Measurements from ENCODE around the gene ELAC2.

Gene ELAC2

GRCh38 chr17:13000561-13000960 is 17.3 kb downstream of the ELAC2 start:
- no peak overlapping the region for H3K4me3 ChIP-seq (ENCODE audit: control insufficient read depth, low read depth, low read length)
- DNase-seq (ENCODE audit: low read depth): no peak
- TF ChIP-seq CTCF (conservative IDR thresholded peaks at IDR 0.05; ENCODE audit: control insufficient read depth, insufficient read depth, low read depth, low read length): no peak

- no peak for TF ChIP-seq CTCF (conservative IDR thresholded peaks at IDR 0.05; ENCODE audit: control insufficient read depth, insufficient read depth, low read depth, low read length)
- no peak overlapping the region for H3K4me3 ChIP-seq (ENCODE audit: control insufficient read depth, low read depth, low read length)
- no peak for DNase-seq (ENCODE audit: low read depth)
Measured at GRCh38 chr17:12998874-12999273, 19.0 kb downstream of the ELAC2 start.

- no peak for DNase-seq (ENCODE audit: low read depth)
- TF ChIP-seq CTCF (conservative IDR thresholded peaks at IDR 0.05; ENCODE audit: control insufficient read depth, insufficient read depth, low read depth, low read length): no peak
- H3K4me3 ChIP-seq (ENCODE audit: control insufficient read depth, low read depth, low read length): no peak overlapping the region
Measured at GRCh38 chr17:12998461-12998860, 19.4 kb downstream of the ELAC2 start.

GRCh38 chr17:12996941-12997340 is 20.9 kb downstream of the ELAC2 start:
- no peak for TF ChIP-seq CTCF (conservative IDR thresholded peaks at IDR 0.05; ENCODE audit: control insufficient read depth, insufficient read depth, low read depth, low read length)
- DNase-seq (ENCODE audit: low read depth): no peak
- H3K4me3 ChIP-seq (ENCODE audit: control insufficient read depth, low read depth, low read length): no peak overlapping the region

- no peak overlapping the region for H3K4me3 ChIP-seq (ENCODE audit: control insufficient read depth, low read depth, low read length)
- no peak for TF ChIP-seq CTCF (conservative IDR thresholded peaks at IDR 0.05; ENCODE audit: control insufficient read depth, insufficient read depth, low read depth, low read length)
- DNase-seq (ENCODE audit: low read depth): no peak
Measured at GRCh38 chr17:12996357-12996756, 21.5 kb downstream of the ELAC2 start.

GRCh38 chr17:12995896-12996295 is 21.9 kb downstream of the ELAC2 start:
- DNase-seq (ENCODE audit: low read depth): no peak
- no peak overlapping the region for H3K4me3 ChIP-seq (ENCODE audit: control insufficient read depth, low read depth, low read length)
- no peak for TF ChIP-seq CTCF (conservative IDR thresholded peaks at IDR 0.05; ENCODE audit: control insufficient read depth, insufficient read depth, low read depth, low read length)
